ENCODE results near the gene WNT3. TPM values are rescaled to one million over a fixed set of nuclear protein-coding genes. Genes with fewer than 3 reads are reported as not detected.
"Not testable (repeated sequence)": the region's sequence is repeated elsewhere in the genome, so short reads cannot be mapped to it uniquely, and the experiment has no call there.

The WNT3 gene
- total RNA-seq, 1 donor from 2014 or later: 0.07 TPM

GRCh38 chr17:46848534-46848933 is 30.0 kb upstream of the WNT3 start:
- H3K4me3 Mint-ChIP-seq (ENCODE audit: low read depth): no peak overlapping the region
- intact Hi-C loops (cut with micrococcal nuclease): no loop called here
- DNase-seq (ENCODE audit: low spot score): no peak
- no peaks in the 10 kb centered on the region for H3K36me3 Mint-ChIP-seq (ENCODE audit: low read depth)
- H3K27ac Mint-ChIP-seq: no peak overlapping the region
- H3K27me3 Mint-ChIP-seq (ENCODE audit: low read depth): peaks cover 58% of the 10 kb centered on the region
- peaks cover 2% of the 10 kb centered on the region for H3K9me3 Mint-ChIP-seq
- H3K4me1 Mint-ChIP-seq (ENCODE audit: low read depth): no peaks in the 10 kb centered on the region

GRCh38 chr17:46847204-46848191 is 29.0 kb upstream of the WNT3 start:
- Mint-ChIP-seq H3K27me3 (ENCODE audit: low read depth) (peaks cover 52% of the 10 kb centered on the region), H3K4me3 (ENCODE audit: low read depth) (no peak overlapping the region), H3K36me3 (ENCODE audit: low read depth) (peaks cover 5% of the 10 kb centered on the region), H3K4me1 (ENCODE audit: low read depth) (no peaks in the 10 kb centered on the region), H3K27ac (no peak overlapping the region), H3K9me3 (peaks cover 12% of the 10 kb centered on the region)
- intact Hi-C loops (cut with micrococcal nuclease): no loop called here
- no peak for DNase-seq (ENCODE audit: low spot score)

GRCh38 chr17:46842835-46843234 is 24.3 kb upstream of the WNT3 start:
- intact Hi-C loops (cut with micrococcal nuclease): loop anchor here (5.0 kb wide), 1 partner anchor 99 kb away; no protein-coding TSS in a partner anchor
- Mint-ChIP-seq H3K27ac (no peak overlapping the region), H3K4me1 (ENCODE audit: low read depth) (no peaks in the 10 kb centered on the region), H3K4me3 (ENCODE audit: low read depth) (no peak overlapping the region), H3K27me3 (ENCODE audit: low read depth) (peaks cover 30% of the 10 kb centered on the region), H3K36me3 (ENCODE audit: low read depth) (peaks cover 5% of the 10 kb centered on the region), H3K9me3 (peaks cover 19% of the 10 kb centered on the region)
- no peak for DNase-seq (ENCODE audit: low spot score)

GRCh38 chr17:46841561-46842379 is 23.3 kb upstream of the WNT3 start:
- H3K27ac Mint-ChIP-seq: no peak overlapping the region
- no peaks in the 10 kb centered on the region for H3K4me1 Mint-ChIP-seq (ENCODE audit: low read depth)
- peaks cover 23% of the 10 kb centered on the region for H3K27me3 Mint-ChIP-seq (ENCODE audit: low read depth)
- H3K36me3 Mint-ChIP-seq (ENCODE audit: low read depth): peaks cover 5% of the 10 kb centered on the region
- intact Hi-C loops (cut with micrococcal nuclease): loop anchor here (5.0 kb wide), 1 partner anchor 101 kb away; no protein-coding TSS in a partner anchor
- no peak for DNase-seq (ENCODE audit: low spot score)
- H3K9me3 Mint-ChIP-seq: peaks cover 19% of the 10 kb centered on the region
- H3K4me3 Mint-ChIP-seq (ENCODE audit: low read depth): no peak overlapping the region

- H3K36me3 Mint-ChIP-seq (ENCODE audit: low read depth); DNase-seq (ENCODE audit: low spot score); H3K27ac Mint-ChIP-seq; H3K4me3 Mint-ChIP-seq (ENCODE audit: low read depth); H3K4me1 Mint-ChIP-seq (ENCODE audit: low read depth): not testable (repeated sequence)
- H3K9me3 Mint-ChIP-seq: peaks cover 19% of the 10 kb centered on the region
- intact Hi-C loops (cut with micrococcal nuclease): loop anchor here (5.0 kb wide), 1 partner anchor 102 kb away; no protein-coding TSS in a partner anchor
- H3K27me3 Mint-ChIP-seq (ENCODE audit: low read depth): peaks cover 18% of the 10 kb centered on the region
Observed at GRCh38 chr17:46840596-46840995, 22.1 kb upstream of the WNT3 start.

GRCh38 chr17:46839211-46839610 is 20.7 kb upstream of the WNT3 start:
- H3K36me3 Mint-ChIP-seq (ENCODE audit: low read depth): peaks cover 5% of the 10 kb centered on the region
- peaks cover 18% of the 10 kb centered on the region for H3K27me3 Mint-ChIP-seq (ENCODE audit: low read depth)
- intact Hi-C loops (cut with micrococcal nuclease): no loop called here
- H3K9me3 Mint-ChIP-seq: peaks cover 19% of the 10 kb centered on the region
- H3K4me3 Mint-ChIP-seq (ENCODE audit: low read depth): no peak overlapping the region
- no peak overlapping the region for H3K27ac Mint-ChIP-seq
- DNase-seq (ENCODE audit: low spot score): no peak
- peaks cover 6% of the 10 kb centered on the region for H3K4me1 Mint-ChIP-seq (ENCODE audit: low read depth)

GRCh38 chr17:46837521-46837920 is 19.0 kb upstream of the WNT3 start:
- no peak overlapping the region for H3K27ac Mint-ChIP-seq
- H3K9me3 Mint-ChIP-seq: peaks cover 7% of the 10 kb centered on the region
- H3K36me3 Mint-ChIP-seq (ENCODE audit: low read depth): no peaks in the 10 kb centered on the region
- intact Hi-C loops (cut with micrococcal nuclease): no loop called here
- peaks cover 6% of the 10 kb centered on the region for H3K4me1 Mint-ChIP-seq (ENCODE audit: low read depth)
- no peak for DNase-seq (ENCODE audit: low spot score)
- H3K27me3 Mint-ChIP-seq (ENCODE audit: low read depth): peaks cover 15% of the 10 kb centered on the region
- H3K4me3 Mint-ChIP-seq (ENCODE audit: low read depth): no peak overlapping the region

GRCh38 chr17:46836500-46836899 is 18.0 kb upstream of the WNT3 start:
- intact Hi-C loops (cut with micrococcal nuclease): no loop called here
- Mint-ChIP-seq H3K27me3 (ENCODE audit: low read depth) (peaks cover 15% of the 10 kb centered on the region), H3K4me1 (ENCODE audit: low read depth) (peaks cover 6% of the 10 kb centered on the region)

GRCh38 chr17:46834846-46835245 is 16.4 kb upstream of the WNT3 start:
- intact Hi-C loops (cut with micrococcal nuclease): no loop called here
- no peak for DNase-seq (ENCODE audit: low spot score)
- peaks cover 3% of the 10 kb centered on the region for H3K9me3 Mint-ChIP-seq
- H3K36me3 Mint-ChIP-seq (ENCODE audit: low read depth): no peaks in the 10 kb centered on the region
- no peak overlapping the region for H3K27ac Mint-ChIP-seq
- H3K27me3 Mint-ChIP-seq (ENCODE audit: low read depth): peaks cover 4% of the 10 kb centered on the region
- peaks cover 6% of the 10 kb centered on the region for H3K4me1 Mint-ChIP-seq (ENCODE audit: low read depth)
- no peak overlapping the region for H3K4me3 Mint-ChIP-seq (ENCODE audit: low read depth)

More at GRCh38 chr17:46836500-46836899, 18.0 kb upstream of the WNT3 start:
- Mint-ChIP-seq H3K36me3 (ENCODE audit: low read depth) (no peaks in the 10 kb centered on the region), H3K27ac (no peak overlapping the region), H3K9me3 (peaks cover 4% of the 10 kb centered on the region), H3K4me3 (ENCODE audit: low read depth) (no peak overlapping the region)
- no peak for DNase-seq (ENCODE audit: low spot score)

- no peak overlapping the region for H3K4me3 Mint-ChIP-seq (ENCODE audit: low read depth)
- intact Hi-C loops (cut with micrococcal nuclease): no loop called here
- no peak for DNase-seq (ENCODE audit: low spot score)
- H3K4me1 Mint-ChIP-seq (ENCODE audit: low read depth): peaks cover 6% of the 10 kb centered on the region
- H3K27ac Mint-ChIP-seq: no peak overlapping the region
- H3K36me3 Mint-ChIP-seq (ENCODE audit: low read depth): no peaks in the 10 kb centered on the region
- H3K27me3 Mint-ChIP-seq (ENCODE audit: low read depth): peaks cover 5% of the 10 kb centered on the region
- no peaks in the 10 kb centered on the region for H3K9me3 Mint-ChIP-seq
Observed at GRCh38 chr17:46833840-46834208, 15.3 kb upstream of the WNT3 start.

GRCh38 chr17:46832945-46833839 is 14.7 kb upstream of the WNT3 start:
- Mint-ChIP-seq H3K9me3 (no peaks in the 10 kb centered on the region), H3K27ac (no peak overlapping the region), H3K4me1 (ENCODE audit: low read depth) (peaks cover 6% of the 10 kb centered on the region), H3K4me3 (ENCODE audit: low read depth) (no peak overlapping the region), H3K27me3 (ENCODE audit: low read depth) (peaks cover 5% of the 10 kb centered on the region), H3K36me3 (ENCODE audit: low read depth) (no peaks in the 10 kb centered on the region)
- no peak for DNase-seq (ENCODE audit: low spot score)
- intact Hi-C loops (cut with micrococcal nuclease): no loop called here

- Mint-ChIP-seq H3K9me3 (no peaks in the 10 kb centered on the region), H3K36me3 (ENCODE audit: low read depth) (no peaks in the 10 kb centered on the region), H3K4me1 (ENCODE audit: low read depth) (peaks cover 6% of the 10 kb centered on the region), H3K27ac (no peak overlapping the region), H3K4me3 (ENCODE audit: low read depth) (no peak overlapping the region), H3K27me3 (ENCODE audit: low read depth) (peaks cover 5% of the 10 kb centered on the region)
- no peak for DNase-seq (ENCODE audit: low spot score)
- intact Hi-C loops (cut with micrococcal nuclease): no loop called here
Observed at GRCh38 chr17:46832331-46832821, 13.9 kb upstream of the WNT3 start.

Data from activated T-helper 2 cell treated with anti-CD3 and anti-CD28 coated beads, Interferon-gamma antibody, Interleukin-2, Interleukin-4, amounts not matched to agents 10 μg/mL and 5 μg/mL and 100 μg/mL, durations not matched to agents 14 hours and 24 hours and 36 hours (primary cell).